ENCODE data around the gene TM6SF1. TPM values are rescaled to one million over a fixed set of nuclear protein-coding genes. Genes with fewer than 3 reads are reported as not detected.

TM6SF1 gene
- total and polyA plus RNA-seq, 2 of the 8 experiments (the other 6 are each of a cell fraction or from before 2014, with no cell fraction given), result 0.74 to 1.0 TPM

DNA sequence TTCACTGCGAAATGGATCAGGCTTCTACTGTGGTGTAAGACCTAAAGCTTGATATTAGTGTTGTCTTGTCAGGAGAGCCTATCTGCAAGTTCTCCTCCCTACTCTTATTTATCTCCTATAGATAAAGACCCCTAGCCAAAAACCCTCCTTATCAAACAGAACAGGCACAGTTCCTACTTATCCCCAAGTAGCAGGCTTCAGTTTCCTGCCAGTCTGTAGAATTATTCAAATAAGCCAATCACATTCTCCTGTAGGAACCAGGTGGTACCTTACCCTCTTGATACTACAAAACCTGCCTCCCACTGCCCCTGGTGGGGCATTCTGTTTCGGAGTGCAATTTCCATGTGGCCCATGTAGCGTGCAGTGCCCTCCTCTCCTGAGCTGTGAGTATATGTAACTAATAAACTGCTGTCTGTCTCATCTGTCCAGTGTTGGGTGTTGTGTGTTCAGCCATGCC lies 71.5 kb downstream of the TM6SF1 start:
- H2AFZ ChIP-seq (ENCODE audit: low read length), result no peak overlapping the region
- no peak overlapping the region for H3K18ac ChIP-seq (ENCODE audit: extremely low read depth, low read length)
- peaks cover 0 to 92% of the 10 kb centered on the region in 2 experiments; a peak in 3 of 4 replicates for H3K79me2 ChIP-seq (ENCODE audit: control insufficient read depth in 1 of 2, insufficient read depth in 2 of 2, low read length in 2 of 2)
- H3K4me2 ChIP-seq (ENCODE audit: insufficient read depth in 1 of 2, low read depth in 2 of 2, low read length in 2 of 2), result no peak overlapping the region
- H3K4ac ChIP-seq (replicated peaks; ENCODE audit: insufficient read length, low read depth, low read length), result no peak overlapping the region
- H3K23ac ChIP-seq (ENCODE audit: insufficient read length), result no peak overlapping the region
- H3K9me3 ChIP-seq (ENCODE audit: insufficient read depth in 2 of 2, low read depth in 1 of 2, low read length in 1 of 2), result no peaks in the 10 kb centered on the region
- H2AK5ac ChIP-seq (ENCODE audit: low read depth, low read length), result no peak overlapping the region
- no peak for TF ChIP-seq TCF12 (IDR thresholded peaks at IDR 0.05; ENCODE audit: low read depth, low read length)
- no peak for TF ChIP-seq JUND (IDR thresholded peaks at IDR 0.05; ENCODE audit: low read length)
- TF ChIP-seq, protein P1, sequence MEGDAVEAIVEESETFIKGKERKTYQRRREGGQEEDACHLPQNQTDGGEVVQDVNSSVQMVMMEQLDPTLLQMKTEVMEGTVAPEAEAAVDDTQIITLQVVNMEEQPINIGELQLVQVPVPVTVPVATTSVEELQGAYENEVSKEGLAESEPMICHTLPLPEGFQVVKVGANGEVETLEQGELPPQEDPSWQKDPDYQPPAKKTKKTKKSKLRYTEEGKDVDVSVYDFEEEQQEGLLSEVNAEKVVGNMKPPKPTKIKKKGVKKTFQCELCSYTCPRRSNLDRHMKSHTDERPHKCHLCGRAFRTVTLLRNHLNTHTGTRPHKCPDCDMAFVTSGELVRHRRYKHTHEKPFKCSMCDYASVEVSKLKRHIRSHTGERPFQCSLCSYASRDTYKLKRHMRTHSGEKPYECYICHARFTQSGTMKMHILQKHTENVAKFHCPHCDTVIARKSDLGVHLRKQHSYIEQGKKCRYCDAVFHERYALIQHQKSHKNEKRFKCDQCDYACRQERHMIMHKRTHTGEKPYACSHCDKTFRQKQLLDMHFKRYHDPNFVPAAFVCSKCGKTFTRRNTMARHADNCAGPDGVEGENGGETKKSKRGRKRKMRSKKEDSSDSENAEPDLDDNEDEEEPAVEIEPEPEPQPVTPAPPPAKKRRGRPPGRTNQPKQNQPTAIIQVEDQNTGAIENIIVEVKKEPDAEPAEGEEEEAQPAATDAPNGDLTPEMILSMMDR (IDR thresholded peaks at IDR 0.05; ENCODE audit: control extremely low read depth in 1 of 3, insufficient read depth in 1 of 3, low read depth in 1 of 3, low read length in 3 of 3), result peak in 1 of 3 experiments; percentile 2; a peak in 1 of 4 replicates
- H4K91ac ChIP-seq (replicated peaks; ENCODE audit: insufficient read length, low read length), result no peak overlapping the region
- no peak overlapping the region for H2BK20ac ChIP-seq (ENCODE audit: low read length)
- ChIA-PET CTCF (ENCODE audit: partially characterized antibody) (no interaction called here), POLR2A (ENCODE audit: partially characterized antibody) (interaction anchor here (0.9 to 1.7 kb wide), 2 partner anchors 14 to 29 kb away, joined by 3 to 5 read pairs; partner anchors contain the start of gene HDGFL3)
- H3K79me1 ChIP-seq (ENCODE audit: low read depth, low read length), result peaks cover 9% of the 10 kb centered on the region
- peaks cover 0 to 3% of the 10 kb centered on the region in 2 experiments for H4K20me1 ChIP-seq (replicated peaks in 1 of 2; ENCODE audit: control insufficient read depth in 1 of 2, insufficient read depth in 2 of 2, low read length in 2 of 2)
- no peak overlapping the region for H3K9ac ChIP-seq (replicated peaks in 1 of 4; ENCODE audit: extremely low read depth in 1 of 4, low read depth in 3 of 4, low read length in 3 of 4)
- no peak overlapping the region for H2BK120ac ChIP-seq (replicated peaks; ENCODE audit: low read depth, low read length)
- H2BK5ac ChIP-seq (ENCODE audit: low read depth, low read length), result no peak overlapping the region
- H3K27ac ChIP-seq (ENCODE audit: low read depth, low read length), result no peak overlapping the region
- no peak overlapping the region for H4K8ac ChIP-seq (ENCODE audit: extremely low read depth, insufficient read depth, low read length)
- no peaks in the 10 kb centered on the region for H3K36me3 ChIP-seq (ENCODE audit: control insufficient read depth in 2 of 4, insufficient read depth in 4 of 4, low read length in 3 of 4)
- H3K23me2 ChIP-seq (ENCODE audit: low read depth, low read length), result no peaks in the 10 kb centered on the region; the same call in 1 of the 2 replicates
- H2BK15ac ChIP-seq (ENCODE audit: low read length), result no peak overlapping the region
- no peak overlapping the region for H4K5ac ChIP-seq (ENCODE audit: insufficient read length, low read depth, low read length)
- DNase-seq (ENCODE audit: low read depth in 1 of 2, low spot score in 2 of 2), result no peak
- H2BK12ac ChIP-seq (ENCODE audit: low read depth, low read length), result no peak overlapping the region
- H3K4me1 ChIP-seq (replicated peaks in 1 of 4; ENCODE audit: control insufficient read depth in 3 of 4, insufficient read depth in 4 of 4, low read length in 3 of 4), result peaks cover 0 to 4% (median under 1%) of the 10 kb centered on the region in 4 experiments; a peak in 3 of 7 replicates
- H3K4me3 ChIP-seq (ENCODE audit: extremely low read depth in 1 of 4, insufficient read depth in 2 of 4, low read depth in 3 of 4, low read length in 4 of 4), result no peak overlapping the region
- no peak overlapping the region for H3K56ac ChIP-seq (replicated peaks; ENCODE audit: insufficient read length, low read depth, low read length)
- no peaks in the 10 kb centered on the region for H3K27me3 ChIP-seq (replicated peaks in 1 of 4; ENCODE audit: control insufficient read depth in 3 of 4, extremely low read depth in 1 of 4, insufficient read depth in 3 of 4, low read length in 3 of 4)
- H3K14ac ChIP-seq (ENCODE audit: insufficient read length), result no peak overlapping the region
- no peak for FAIRE-seq
- WGBS, 2 experiments (ENCODE audit: extremely low coverage in 1 of 2, insufficient coverage in 1 of 2, insufficient read length in 1 of 2, insufficient replicate concordance in 2 of 2, low coverage in 1 of 2, low lambda C conversion rate in 2 of 2, missing lambda C conversion rate in 1 of 2), result 84% methylated on average over 3 of the region's 3 CpGs; no CpG with 5 or more reads in 1 of the 2 experiments

Measured in H1 (cell line).